ENCODE measurements around the gene SZRD1. TPM values are rescaled to one million over a fixed set of nuclear protein-coding genes. Genes with fewer than 3 reads are reported as not detected.
A peak's percentile ranks its signal among the peaks of the same experiment; 100 is the strongest.

SZRD1 gene
- total RNA-seq, 1 donor from 2014 or later, result 110 TPM

DNA sequence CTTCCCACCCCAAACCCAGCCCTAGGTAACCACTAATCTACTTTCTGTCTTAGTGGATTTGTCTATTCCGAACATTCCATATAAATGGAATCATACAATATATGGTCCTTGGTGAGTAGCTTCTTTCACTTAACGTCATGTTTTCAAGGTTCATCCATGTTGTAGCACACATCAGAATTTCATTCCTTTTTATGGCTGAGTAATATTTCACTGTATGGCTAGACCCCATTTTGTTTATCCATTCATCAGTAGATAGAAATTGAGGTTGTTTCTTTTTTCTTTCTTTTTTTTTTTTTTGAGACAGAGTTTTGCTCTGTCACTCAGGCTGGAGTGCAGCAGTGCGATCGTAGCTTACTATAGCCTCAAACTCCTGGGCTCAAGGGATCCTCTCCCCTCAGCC is 67.0 kb downstream of the SZRD1 start:
- Histone ChIP-seq H3K4me1 (peaks cover 6% of the 10 kb centered on the region), H3K27me3 (no peaks in the 10 kb centered on the region), H3K9me3 (no peaks in the 10 kb centered on the region), H3K4me3 (no peak overlapping the region), H3K27ac (no peak overlapping the region), H3K36me3 (no peaks in the 10 kb centered on the region)
- ATAC-seq, result no peak
- no peak for DNase-seq
- TF ChIP-seq, protein P1, sequence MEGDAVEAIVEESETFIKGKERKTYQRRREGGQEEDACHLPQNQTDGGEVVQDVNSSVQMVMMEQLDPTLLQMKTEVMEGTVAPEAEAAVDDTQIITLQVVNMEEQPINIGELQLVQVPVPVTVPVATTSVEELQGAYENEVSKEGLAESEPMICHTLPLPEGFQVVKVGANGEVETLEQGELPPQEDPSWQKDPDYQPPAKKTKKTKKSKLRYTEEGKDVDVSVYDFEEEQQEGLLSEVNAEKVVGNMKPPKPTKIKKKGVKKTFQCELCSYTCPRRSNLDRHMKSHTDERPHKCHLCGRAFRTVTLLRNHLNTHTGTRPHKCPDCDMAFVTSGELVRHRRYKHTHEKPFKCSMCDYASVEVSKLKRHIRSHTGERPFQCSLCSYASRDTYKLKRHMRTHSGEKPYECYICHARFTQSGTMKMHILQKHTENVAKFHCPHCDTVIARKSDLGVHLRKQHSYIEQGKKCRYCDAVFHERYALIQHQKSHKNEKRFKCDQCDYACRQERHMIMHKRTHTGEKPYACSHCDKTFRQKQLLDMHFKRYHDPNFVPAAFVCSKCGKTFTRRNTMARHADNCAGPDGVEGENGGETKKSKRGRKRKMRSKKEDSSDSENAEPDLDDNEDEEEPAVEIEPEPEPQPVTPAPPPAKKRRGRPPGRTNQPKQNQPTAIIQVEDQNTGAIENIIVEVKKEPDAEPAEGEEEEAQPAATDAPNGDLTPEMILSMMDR (IDR thresholded peaks at IDR 0.05), result no peak
- intact Hi-C loops (cut with DNase I), result no loop called here

DNA sequence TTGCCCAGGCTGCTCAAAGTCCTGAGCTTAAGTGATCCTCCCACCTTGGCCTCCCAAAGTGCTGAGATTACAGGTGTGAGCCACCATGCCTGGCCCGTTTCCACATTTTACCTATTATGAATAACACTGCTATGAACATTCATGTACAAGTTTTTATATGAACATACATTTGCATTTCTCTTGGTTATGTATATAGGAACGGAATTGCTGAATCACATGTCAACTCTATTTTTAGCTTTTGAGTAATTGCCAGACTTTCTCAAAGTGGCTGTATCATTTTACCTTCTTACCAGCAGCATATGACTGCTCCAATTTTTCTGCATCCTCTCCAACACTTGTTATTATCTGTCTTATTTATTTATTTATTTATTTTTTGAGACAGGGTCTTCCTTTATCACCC is 67.5 kb downstream of the SZRD1 start:
- Histone ChIP-seq H3K27ac (no peak overlapping the region), H3K9me3 (no peaks in the 10 kb centered on the region), H3K4me1 (peaks cover 6% of the 10 kb centered on the region), H3K4me3 (no peak overlapping the region), H3K36me3 (no peaks in the 10 kb centered on the region), H3K27me3 (no peaks in the 10 kb centered on the region)
- ATAC-seq (no peak), DNase-seq (no peak)
- TF ChIP-seq, protein P1 (IDR thresholded peaks at IDR 0.05), result no peak
- intact Hi-C loops (cut with DNase I), result no loop called here

DNA sequence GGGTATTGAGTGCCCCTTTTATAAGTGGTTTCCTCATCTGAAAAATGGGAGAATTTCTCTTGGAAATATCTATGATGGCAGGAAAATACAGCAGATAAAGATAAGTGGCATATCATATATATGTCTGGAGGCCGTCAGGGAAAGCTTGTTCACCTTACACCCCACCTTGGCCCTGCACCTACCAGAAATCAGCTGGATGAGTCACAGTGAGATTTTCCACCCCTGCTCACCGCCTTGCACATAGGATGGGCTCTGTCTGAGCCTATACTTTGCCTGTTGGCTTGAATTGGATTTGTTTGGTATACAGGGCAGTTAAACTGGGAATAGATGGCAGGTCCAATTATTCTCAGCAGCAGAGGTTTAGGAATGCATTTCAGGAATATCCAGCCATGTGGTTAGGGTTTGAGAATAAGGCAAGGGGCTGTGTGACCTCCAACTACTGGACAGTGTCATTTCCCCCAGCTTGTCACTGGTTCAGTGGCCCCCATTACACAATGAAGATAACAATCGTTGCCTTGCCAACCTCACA is 70.0 kb downstream of the SZRD1 start, which contains the start of gene SPATA21:
SPATA21 (minus strand) TSS at position 479 of the 529 bp plus-strand sequence. CDS start 6,053 bp downstream, outside the sequence.
- Histone ChIP-seq H3K27ac (no peak within 1 kb of the TSS), H3K27me3 (no peaks in the 10 kb centered on the region), H3K9me3 (no peaks in the 10 kb centered on the region), H3K4me1 (peaks cover 11% of the 10 kb centered on the region), H3K4me3 (no peak within 1 kb of the TSS), H3K36me3 (no peaks in the 10 kb centered on the region)
- no peak for ATAC-seq
- no peak for DNase-seq
- intact Hi-C loops (cut with DNase I), result no loop called here
- TF ChIP-seq, protein P1 (IDR thresholded peaks at IDR 0.05), result no peak

DNA sequence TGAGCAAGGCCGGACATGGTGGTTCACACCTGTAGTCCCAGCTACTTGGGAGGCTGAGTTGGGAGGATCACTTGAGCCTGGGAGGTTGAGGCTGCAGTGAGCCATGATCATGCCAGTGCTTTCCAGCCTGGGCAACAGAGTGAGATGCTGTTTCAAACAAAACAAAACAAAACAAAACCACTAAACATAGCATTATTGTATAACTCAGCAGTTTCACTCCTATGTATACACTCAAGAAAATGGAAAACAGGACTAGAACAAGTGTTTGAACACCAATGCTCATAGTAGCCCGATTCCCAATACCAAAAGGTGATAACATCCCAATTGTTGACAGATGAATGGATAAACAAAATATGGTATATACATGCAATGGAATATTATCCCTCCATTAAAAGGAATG is 71.5 kb downstream of the SZRD1 start:
- no peaks in the 10 kb centered on the region for H3K27me3 ChIP-seq
- DNase-seq (no peak), ATAC-seq (no peak)
- H3K36me3 ChIP-seq, result peaks cover 9% of the 10 kb centered on the region
- TF ChIP-seq, protein P1 (IDR thresholded peaks at IDR 0.05), result no peak
- H3K9me3 ChIP-seq, result no peaks in the 10 kb centered on the region
- intact Hi-C loops (cut with DNase I), result no loop called here
- H3K4me3 ChIP-seq, result no peak overlapping the region
- peaks cover 21% of the 10 kb centered on the region for H3K4me1 ChIP-seq
- no peak overlapping the region for H3K27ac ChIP-seq

DNA sequence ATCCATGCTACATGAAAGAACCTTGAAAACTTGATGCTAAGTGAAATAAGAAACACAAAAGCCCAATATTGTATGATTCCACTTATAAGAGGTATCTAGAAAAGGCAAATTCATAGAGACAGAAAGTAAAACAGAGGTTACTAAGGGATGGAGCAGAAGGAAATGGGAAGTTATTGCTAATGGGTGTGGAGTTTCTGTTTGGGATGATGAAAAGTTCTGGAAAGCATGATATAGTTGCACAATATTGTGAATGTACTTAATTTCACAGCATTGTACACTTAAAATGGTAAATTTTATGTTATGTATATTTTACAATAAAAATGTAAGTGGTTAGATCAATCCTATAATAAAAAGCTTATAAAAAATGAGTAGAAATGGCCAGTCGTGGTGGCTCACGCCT is 71.9 kb downstream of the SZRD1 start:
- no peak overlapping the region for H3K4me3 ChIP-seq
- TF ChIP-seq, protein P1 (IDR thresholded peaks at IDR 0.05), result no peak
- DNase-seq (no peak), ATAC-seq (no peak)
- H3K27me3 ChIP-seq, result no peaks in the 10 kb centered on the region
- intact Hi-C loops (cut with DNase I), result no loop called here
- H3K36me3 ChIP-seq, result peaks cover 13% of the 10 kb centered on the region
- H3K27ac ChIP-seq, result no peak overlapping the region
- peaks cover 22% of the 10 kb centered on the region for H3K4me1 ChIP-seq
- no peaks in the 10 kb centered on the region for H3K9me3 ChIP-seq

DNA sequence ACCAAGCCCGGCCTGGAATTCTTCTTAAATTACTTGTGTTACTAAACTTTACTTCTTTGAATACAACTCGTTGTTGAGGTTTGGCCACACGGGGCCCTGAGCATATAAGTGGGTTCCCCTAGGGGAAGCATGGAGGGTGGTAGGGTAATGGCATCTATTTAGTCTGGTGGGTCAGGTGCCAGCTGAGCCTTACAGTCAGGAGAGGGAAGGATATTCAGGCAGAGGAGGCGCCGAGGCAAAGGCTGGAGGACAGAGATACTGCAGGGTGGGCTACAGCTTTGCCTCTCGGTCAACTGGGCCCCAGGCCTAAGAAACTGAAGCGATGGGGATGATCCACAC is 73.1 kb downstream of the SZRD1 start:
- TF ChIP-seq, protein P1 (IDR thresholded peaks at IDR 0.05), result no peak
- peak overlapping the region; percentile 99 for H3K4me3 ChIP-seq
- H3K27ac ChIP-seq, result peak overlapping the region; percentile 88
- no peak for ATAC-seq
- H3K27me3 ChIP-seq, result no peaks in the 10 kb centered on the region
- no peak for DNase-seq
- intact Hi-C loops (cut with DNase I), result no loop called here
- H3K9me3 ChIP-seq, result no peaks in the 10 kb centered on the region
- peaks cover 25% of the 10 kb centered on the region for H3K36me3 ChIP-seq
- H3K4me1 ChIP-seq, result peaks cover 22% of the 10 kb centered on the region
